Effector memory CD4-positive, alpha-beta T cell (primary cell): ENCODE results near the gene KDM6B.

Source experiments
- DNase-seq, 3 donors: peaks; one replicate each; pipeline ENCODE4 v3.0.0-alpha.2; 2020
- H3K27ac ChIP-seq: 2 replicates; pipeline ENCODE4 v1.7.0; 2013; ENCODE audit warnings: mild to moderate bottlenecking, low read length, moderate library complexity; ENCODE audit not compliant: insufficient read depth, poor library complexity, severe bottlenecking
- H3K27me3 ChIP-seq: replicated peaks from 2 replicates; pipeline ENCODE4 v1.7.0; 2013; ENCODE audit warnings: mild to moderate bottlenecking, low read length; ENCODE audit not compliant: insufficient read depth, control insufficient read depth, poor library complexity, severe bottlenecking
- H3K36me3 ChIP-seq: 2 replicates; pipeline ENCODE4 v1.7.0; 2013; ENCODE audit warnings: mild to moderate bottlenecking, low read length, moderate library complexity; ENCODE audit not compliant: control insufficient read depth, insufficient read depth
- H3K4me1 ChIP-seq: 2 replicates; pipeline ENCODE4 v1.7.0; 2013; ENCODE audit warnings: low read length, mild to moderate bottlenecking; ENCODE audit not compliant: control insufficient read depth, insufficient read depth, poor library complexity, severe bottlenecking
- H3K4me3 ChIP-seq: 2 replicates; pipeline ENCODE4 v1.7.0; 2013; ENCODE audit warnings: low read length, low read depth, mild to moderate bottlenecking; ENCODE audit not compliant: insufficient read depth, poor library complexity, severe bottlenecking
- H3K9me3 ChIP-seq: 2 replicates; pipeline ENCODE4 v1.7.0; 2013; ENCODE audit warnings: mild to moderate bottlenecking, low read length, moderate library complexity; ENCODE audit not compliant: control insufficient read depth

The KDM6B gene

GRCh38 chr17:7875804-7876370 is 41.9 kb downstream of the KDM6B start:
- Histone ChIP-seq H3K9me3 (no peaks in the 10 kb centered on the region), H3K27me3 (no peaks in the 10 kb centered on the region), H3K4me1 (no peaks in the 10 kb centered on the region), H3K36me3 (no peaks in the 10 kb centered on the region), H3K27ac (no peak overlapping the region), H3K4me3 (no peak overlapping the region)
- DNase-seq = no peak

GRCh38 chr17:7878234-7878633 is 44.2 kb downstream of the KDM6B start:
- H3K27ac ChIP-seq = no peak overlapping the region
- no peak for DNase-seq
- no peaks in the 10 kb centered on the region for H3K4me1 ChIP-seq
- H3K27me3 ChIP-seq = no peaks in the 10 kb centered on the region
- H3K4me3 ChIP-seq = no peak overlapping the region
- no peaks in the 10 kb centered on the region for H3K36me3 ChIP-seq
- no peaks in the 10 kb centered on the region for H3K9me3 ChIP-seq

- H3K36me3 ChIP-seq = no peaks in the 10 kb centered on the region
- no peaks in the 10 kb centered on the region for H3K4me1 ChIP-seq
- no peak overlapping the region for H3K4me3 ChIP-seq
- no peaks in the 10 kb centered on the region for H3K9me3 ChIP-seq
- no peaks in the 10 kb centered on the region for H3K27me3 ChIP-seq
- DNase-seq = no peak
- no peak overlapping the region for H3K27ac ChIP-seq
Measured at GRCh38 chr17:7880076-7880868, 46.3 kb downstream of the KDM6B start.

- peaks cover 1% of the 10 kb centered on the region for H3K4me1 ChIP-seq
- H3K36me3 ChIP-seq = no peaks in the 10 kb centered on the region
- H3K4me3 ChIP-seq = no peak overlapping the region
- H3K27ac ChIP-seq = no peak overlapping the region
- H3K27me3 ChIP-seq = no peaks in the 10 kb centered on the region
- no peak for DNase-seq
- no peaks in the 10 kb centered on the region for H3K9me3 ChIP-seq
Measured at GRCh38 chr17:7881276-7882054, 47.4 kb downstream of the KDM6B start.

- H3K27me3 ChIP-seq = no peaks in the 10 kb centered on the region
- H3K4me1 ChIP-seq = peaks cover 7% of the 10 kb centered on the region
- H3K9me3 ChIP-seq = no peaks in the 10 kb centered on the region
- no peak overlapping the region for H3K4me3 ChIP-seq
- no peaks in the 10 kb centered on the region for H3K36me3 ChIP-seq
- DNase-seq = no peak
- no peak overlapping the region for H3K27ac ChIP-seq
Measured at GRCh38 chr17:7882068-7882467, 48.1 kb downstream of the KDM6B start.

GRCh38 chr17:7882629-7883028 is 48.6 kb downstream of the KDM6B start:
- Histone ChIP-seq H3K36me3 (no peaks in the 10 kb centered on the region), H3K4me3 (no peak overlapping the region), H3K27ac (no peak overlapping the region), H3K9me3 (no peaks in the 10 kb centered on the region), H3K4me1 (peaks cover 10% of the 10 kb centered on the region), H3K27me3 (no peaks in the 10 kb centered on the region)
- no peak for DNase-seq
